ENCODE results near the gene CASTOR2.

CASTOR2 gene

DNA sequence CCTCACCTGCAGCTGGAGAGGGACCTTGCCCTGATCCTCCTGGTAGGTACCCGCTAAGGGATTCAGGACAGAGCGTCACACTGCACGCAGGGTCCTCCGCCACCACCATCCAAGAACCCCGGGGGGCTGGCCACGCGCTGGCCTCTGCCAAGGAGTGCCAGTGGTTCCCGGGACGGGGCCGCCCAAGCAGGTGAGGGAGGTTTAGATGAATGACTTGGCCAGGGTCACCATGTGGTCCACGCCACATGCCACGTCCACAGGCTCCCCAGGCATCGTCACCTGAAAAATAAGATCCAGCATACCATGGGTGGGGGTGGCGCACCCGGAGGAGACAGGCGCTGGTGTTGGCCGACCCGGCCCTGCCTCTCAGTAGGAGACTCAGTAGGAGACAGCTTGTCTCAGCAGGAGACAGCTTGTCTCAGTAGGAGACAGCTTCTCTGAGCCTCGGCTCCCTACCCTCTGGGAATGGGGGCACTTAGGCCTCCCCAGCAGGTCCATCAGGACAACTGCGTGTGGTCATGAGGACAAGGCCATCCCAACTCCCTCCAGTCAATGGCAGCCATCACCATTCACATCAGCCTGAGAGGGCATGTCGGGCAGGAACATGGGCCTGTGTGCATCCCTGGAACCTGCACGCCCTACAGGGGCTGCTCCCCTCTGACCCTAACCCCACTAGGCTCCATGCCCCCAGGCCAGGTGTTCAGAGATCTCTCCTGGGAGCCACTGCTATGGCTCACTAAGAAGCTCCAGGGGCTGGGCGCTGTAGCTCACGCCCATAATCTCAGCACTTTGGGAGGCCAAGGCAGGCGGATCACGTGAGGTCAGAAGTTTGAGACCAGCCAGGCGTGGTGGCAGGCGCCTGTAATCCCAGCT lies 78.6 kb downstream of the CASTOR2 start:
- TF ChIP-seq GATA3 (IDR thresholded peaks at IDR 0.05; ENCODE audit: low read depth, low read length) (no peak), GATA2 (IDR thresholded peaks at IDR 0.05; ENCODE audit: low read depth, low read length) (no peak)

DNA sequence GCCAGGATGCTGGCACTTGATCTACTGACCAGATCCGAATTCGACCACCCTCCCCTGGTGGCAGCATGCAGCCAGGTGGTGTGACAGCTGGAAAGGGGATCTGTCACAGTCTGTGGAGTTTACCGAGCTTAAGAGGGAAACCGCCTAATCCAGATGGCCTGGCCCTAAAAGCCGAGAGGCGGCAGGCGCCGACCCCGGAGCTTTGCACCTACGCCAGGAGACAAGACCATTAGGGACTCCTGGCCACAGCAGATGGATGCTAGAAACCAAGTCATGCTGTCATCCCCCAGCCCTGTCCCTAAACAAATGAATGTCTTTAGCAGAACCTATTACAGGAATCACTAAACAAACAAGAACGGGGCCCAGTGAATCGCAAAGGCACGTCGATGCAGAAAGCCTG lies 81.4 kb downstream of the CASTOR2 start:
- TF ChIP-seq GATA2 (IDR thresholded peaks at IDR 0.05; ENCODE audit: low read depth, low read length) (no peak), GATA3 (IDR thresholded peaks at IDR 0.05; ENCODE audit: low read depth, low read length) (no peak)

DNA sequence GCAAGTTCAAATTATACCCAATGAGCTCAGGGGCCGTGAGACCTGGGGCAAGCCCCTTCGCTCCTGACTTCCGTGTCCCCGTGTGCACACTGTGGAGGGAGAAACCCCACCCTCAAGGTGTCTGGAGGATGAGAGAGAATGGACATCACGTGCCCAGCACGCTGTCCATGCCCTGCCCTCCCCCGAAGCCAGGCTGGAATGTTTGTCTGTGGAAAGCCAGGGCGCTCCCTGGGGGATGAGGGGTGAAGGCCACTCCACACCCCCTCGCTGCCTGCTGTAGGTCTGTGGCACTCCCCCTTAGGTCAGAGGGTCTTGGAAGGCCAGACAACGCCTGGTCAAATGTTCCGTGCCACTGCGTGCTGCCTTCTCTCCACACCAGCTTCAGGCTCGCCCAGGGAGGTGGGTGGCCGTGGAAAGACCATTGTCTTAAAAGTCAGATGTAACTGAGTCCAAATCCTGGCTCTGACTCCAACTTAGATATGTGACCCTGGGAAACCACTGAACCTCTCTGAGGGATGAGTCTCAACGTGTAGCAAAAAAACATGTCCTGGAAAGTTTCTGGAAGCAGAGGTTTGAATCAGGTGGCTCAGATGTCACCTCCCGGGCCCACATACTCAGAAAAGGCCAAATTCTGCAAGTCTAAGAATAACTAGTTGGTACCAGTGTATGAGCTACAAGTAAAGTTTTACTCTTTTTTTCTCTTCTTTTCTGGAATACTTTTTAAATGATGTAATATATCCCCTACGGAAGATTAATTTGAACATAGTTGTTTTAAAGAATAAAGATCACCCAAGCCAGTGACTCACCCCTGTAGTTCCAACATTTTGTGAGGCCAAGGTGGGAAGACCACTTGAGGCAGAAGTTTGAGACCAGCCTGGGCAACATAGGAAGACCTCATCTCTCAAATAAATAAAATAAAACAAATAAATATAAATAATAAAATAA lies 84.2 kb downstream of the CASTOR2 start:
- TF ChIP-seq GATA2 (IDR thresholded peaks at IDR 0.05; ENCODE audit: low read depth, low read length) (no peak), GATA3 (IDR thresholded peaks at IDR 0.05; ENCODE audit: low read depth, low read length) (no peak)

DNA sequence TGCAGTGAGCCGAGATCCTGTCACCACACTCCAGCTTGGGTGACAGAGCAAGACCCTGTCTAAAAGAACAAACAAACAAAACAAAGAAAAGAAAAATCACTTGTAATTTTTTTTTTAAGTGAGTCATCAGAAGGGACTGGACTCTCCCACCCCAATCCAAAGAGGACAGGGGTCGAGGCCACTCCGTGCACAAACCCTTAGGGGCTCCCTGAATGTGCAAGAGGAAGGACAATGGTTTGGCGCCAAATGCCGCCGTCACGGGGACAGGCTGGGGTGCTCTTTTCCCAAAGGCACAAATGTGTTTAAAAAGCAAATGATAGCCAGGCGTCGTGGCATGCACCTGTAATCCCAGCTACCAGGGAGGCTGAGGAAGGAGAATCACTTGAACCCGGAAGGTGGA lies 85.3 kb downstream of the CASTOR2 start:
- TF ChIP-seq GATA3 (IDR thresholded peaks at IDR 0.05; ENCODE audit: low read depth, low read length) (no peak), GATA2 (IDR thresholded peaks at IDR 0.05; ENCODE audit: low read depth, low read length) (no peak)

DNA sequence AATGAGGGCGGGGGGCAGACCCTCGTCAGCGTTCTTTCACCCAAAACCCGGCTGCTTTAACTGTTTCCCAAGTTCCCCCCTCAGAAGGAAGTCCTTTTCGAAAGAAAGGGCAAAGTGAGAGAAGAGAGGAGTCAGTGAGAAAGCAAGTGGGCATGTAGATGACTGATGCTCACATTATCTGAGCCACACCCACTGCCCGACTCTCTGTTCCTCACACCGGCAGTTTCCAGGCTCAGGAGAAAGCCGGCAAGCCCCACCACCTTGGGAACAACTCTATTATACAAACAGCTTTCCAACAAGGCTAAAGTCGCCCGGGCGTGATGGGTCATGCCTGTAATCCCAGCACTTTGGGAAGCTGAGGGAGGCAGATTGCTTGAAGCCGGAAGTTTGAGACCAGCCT lies 86.0 kb downstream of the CASTOR2 start:
- TF ChIP-seq GATA3 (IDR thresholded peaks at IDR 0.05; ENCODE audit: low read depth, low read length) (no peak), GATA2 (IDR thresholded peaks at IDR 0.05; ENCODE audit: low read depth, low read length) (no peak)

DNA sequence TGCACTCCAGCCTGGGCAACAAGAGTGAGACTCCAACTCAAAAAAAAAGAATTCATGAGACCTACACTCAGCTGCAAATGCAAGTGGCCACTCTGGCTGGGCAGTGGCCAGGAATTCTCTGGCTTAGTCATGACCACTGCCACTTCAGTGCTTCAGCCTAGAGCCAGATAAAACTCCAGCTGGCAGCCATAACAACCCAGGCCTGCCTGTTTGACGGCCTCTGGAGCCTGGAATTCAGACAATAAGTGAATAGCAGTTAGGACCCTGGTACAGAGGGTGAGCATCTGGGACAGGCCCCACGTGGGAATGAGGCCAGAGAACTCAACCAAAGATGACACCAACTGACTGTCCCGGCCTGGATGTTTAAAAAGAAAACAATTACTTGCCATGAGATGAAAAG lies 90.2 kb downstream of the CASTOR2 start:
- TF ChIP-seq GATA2 (IDR thresholded peaks at IDR 0.05; ENCODE audit: low read depth, low read length): no peak
- no peak for TF ChIP-seq GATA3 (IDR thresholded peaks at IDR 0.05; ENCODE audit: low read depth, low read length)

DNA sequence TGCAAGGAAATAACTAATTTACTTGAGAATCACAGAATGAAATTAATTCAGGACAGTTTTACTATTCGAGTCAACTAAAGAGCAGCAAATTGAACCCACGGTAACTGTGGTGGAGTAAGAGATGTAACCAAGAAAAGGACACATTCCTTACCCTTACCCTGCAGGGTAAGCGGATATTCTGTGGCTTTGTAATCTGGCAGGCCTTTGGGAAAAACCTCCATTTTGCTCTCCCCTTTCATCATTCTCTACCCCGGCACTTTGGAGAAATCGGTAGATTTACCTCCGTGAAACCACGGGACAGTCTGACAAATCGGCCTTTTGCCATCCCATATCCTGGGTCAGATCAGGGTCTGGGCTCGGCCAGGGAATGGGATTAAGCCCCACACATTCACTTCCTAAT lies 90.7 kb downstream of the CASTOR2 start:
- TF ChIP-seq GATA3 (IDR thresholded peaks at IDR 0.05; ENCODE audit: low read depth, low read length): no peak
- no peak for TF ChIP-seq GATA2 (IDR thresholded peaks at IDR 0.05; ENCODE audit: low read depth, low read length)

DNA sequence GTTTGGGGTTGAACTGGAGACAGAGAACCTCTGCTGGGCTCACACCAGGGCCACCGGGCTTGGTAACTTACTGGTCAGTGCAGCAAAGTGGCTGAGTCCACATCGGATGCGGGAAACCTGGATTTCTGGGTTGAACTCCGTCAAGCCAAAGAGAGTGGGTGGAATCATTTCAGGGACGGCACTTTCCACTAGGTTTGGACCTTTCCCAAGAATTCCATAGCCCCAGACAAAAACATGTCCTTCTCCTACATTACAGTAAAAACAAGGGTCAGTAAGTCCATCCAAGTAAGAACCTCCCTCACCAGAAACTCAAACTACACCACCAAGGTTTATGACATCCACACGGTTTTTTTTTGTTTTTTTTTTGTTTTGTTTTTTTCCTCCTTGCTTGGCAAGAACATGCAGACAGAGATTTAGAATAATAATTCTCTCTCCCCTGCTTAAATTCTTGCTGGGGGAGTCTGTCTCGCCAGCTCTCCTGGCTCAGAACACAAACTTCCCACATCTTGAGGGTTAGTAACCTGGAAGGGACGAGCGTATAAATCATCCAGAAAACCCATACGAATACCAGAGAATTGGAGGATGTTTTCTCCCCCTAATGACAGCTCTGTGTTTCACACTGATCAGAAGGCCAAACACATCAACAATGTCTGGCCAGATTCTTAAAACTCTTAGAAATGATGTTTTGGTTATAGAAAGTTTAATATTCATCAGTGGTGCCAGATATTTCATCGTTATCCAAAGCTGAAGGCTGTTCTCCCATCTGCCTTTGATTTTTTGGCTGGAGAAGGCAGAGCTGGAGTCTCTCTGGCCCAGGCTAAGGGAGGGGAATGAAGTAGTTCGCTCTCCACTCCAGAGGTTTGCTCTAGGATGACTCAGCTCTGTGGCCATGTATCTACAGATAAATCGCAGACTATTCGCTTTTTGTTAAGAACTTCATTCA lies 91.6 kb downstream of the CASTOR2 start:
- no peak for TF ChIP-seq GATA2 (IDR thresholded peaks at IDR 0.05; ENCODE audit: low read depth, low read length)
- no peak for TF ChIP-seq GATA3 (IDR thresholded peaks at IDR 0.05; ENCODE audit: low read depth, low read length)

DNA sequence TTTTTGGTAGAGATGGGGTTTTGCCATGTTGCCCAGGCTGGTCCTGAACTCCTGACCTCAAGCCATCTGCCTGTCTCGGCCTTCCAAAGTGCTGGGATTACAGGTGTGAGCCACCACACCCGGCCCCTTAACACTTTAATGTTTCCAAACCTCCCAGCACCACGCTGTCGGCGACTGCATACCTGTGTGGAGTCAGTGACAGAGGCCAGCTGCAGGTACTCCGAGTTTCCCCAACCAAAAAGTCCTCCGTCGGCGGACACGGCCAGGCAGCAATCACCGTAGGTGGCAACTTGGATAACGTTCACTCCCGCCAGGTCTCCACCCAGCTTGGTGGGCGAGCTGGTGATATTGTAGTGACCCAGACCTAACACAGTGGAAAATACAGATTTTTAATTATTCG lies 93.9 kb downstream of the CASTOR2 start:
- TF ChIP-seq GATA3 (IDR thresholded peaks at IDR 0.05; ENCODE audit: low read depth, low read length) (no peak), GATA2 (IDR thresholded peaks at IDR 0.05; ENCODE audit: low read depth, low read length) (no peak)

DNA sequence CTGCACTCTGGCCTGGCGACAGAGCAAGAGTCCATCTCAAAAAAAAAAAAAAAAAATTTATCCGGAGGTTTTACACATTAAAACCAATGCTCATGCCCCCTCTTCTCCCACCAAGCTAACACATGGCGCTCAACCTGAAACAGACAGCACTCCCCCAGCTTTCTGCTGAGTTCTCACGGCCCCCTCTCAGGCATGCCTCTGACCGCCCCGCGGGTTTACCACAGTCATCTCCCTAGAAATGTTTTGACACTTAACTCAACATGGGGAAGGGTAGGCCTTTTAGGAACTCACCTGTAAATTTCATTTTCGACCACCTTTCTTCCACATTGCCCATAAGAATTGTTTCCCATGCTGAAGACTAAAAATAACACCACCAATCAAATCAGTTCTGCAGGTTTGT lies 99.8 kb downstream of the CASTOR2 start:
- no peak for TF ChIP-seq GATA2 (IDR thresholded peaks at IDR 0.05; ENCODE audit: low read depth, low read length)
- no peak for TF ChIP-seq GATA3 (IDR thresholded peaks at IDR 0.05; ENCODE audit: low read depth, low read length)

DNA sequence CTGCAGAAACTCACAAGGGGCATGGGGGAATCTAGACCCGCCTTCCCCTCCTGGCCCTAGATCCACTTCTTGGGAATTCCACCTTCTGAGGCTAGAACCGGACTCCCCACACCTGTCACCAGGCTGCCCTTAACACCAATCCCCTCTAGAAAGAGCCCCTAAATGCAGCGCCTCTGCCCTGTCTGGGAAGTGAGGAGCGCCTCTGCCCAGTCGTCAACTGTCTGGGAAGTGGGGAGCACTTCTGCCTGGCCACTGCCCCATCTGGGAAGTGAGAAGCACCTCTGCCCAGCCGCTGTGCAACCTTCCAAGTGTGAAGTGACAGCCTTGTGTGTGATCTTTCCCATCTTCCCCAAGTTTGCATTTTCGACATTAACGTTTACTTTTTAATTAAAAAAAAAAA lies 100.3 kb downstream of the CASTOR2 start:
- TF ChIP-seq GATA3 (IDR thresholded peaks at IDR 0.05; ENCODE audit: low read depth, low read length) (no peak), GATA2 (IDR thresholded peaks at IDR 0.05; ENCODE audit: low read depth, low read length) (no peak)

DNA sequence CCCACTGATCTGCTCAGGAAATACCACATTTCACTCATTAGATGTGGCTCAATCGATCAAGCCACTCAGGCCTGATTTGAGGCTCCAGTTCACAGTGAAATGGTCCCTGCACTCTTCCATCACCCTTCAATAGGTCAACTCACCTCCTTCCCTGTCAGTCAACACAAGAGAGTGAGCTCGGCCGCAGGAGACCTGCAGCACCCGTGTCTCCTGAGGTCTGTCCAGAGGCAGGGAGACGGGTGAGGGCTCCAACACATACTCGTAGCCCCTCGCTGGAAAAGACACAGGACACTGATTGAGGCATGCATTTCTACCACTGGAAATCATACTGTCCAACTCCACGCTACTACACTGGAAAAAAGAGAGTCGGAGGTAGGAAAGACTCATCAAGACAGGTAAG lies 102.0 kb downstream of the CASTOR2 start:
- no peak for TF ChIP-seq GATA3 (IDR thresholded peaks at IDR 0.05; ENCODE audit: low read depth, low read length)
- TF ChIP-seq GATA2 (IDR thresholded peaks at IDR 0.05; ENCODE audit: low read depth, low read length): no peak

DNA sequence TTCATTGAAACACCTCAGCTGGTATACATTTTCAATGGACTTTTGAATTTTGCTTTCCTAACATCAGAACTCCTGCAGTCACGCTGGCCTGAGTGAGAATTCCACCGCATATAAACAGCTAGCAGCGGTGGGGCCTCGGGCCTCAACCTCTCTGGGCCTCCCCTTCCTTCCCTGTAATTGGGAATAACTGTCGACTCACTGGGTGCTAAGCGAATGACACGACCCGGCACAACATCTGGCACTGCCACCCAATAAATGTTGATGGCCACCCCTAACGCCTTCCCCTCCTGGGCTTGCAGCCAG lies 108.4 kb downstream of the CASTOR2 start:
- TF ChIP-seq GATA2 (IDR thresholded peaks at IDR 0.05; ENCODE audit: low read depth, low read length): no peak
- TF ChIP-seq GATA3 (IDR thresholded peaks at IDR 0.05; ENCODE audit: low read depth, low read length): no peak
